Measurements from ENCODE around the gene FLYWCH1.

- TF ChIP-seq CTCF (IDR thresholded peaks at IDR 0.05; ENCODE audit: low read depth, low read length, missing input control): no peak
- no peak for TF ChIP-seq RAD21 (IDR thresholded peaks at IDR 0.05)
Observed at GRCh38 chr16:2979669-2980226, 68.0 kb downstream of the FLYWCH1 start.

Data from liver (tissue), 3 donors.